ENCODE data around the gene GOLGA6C. TPM values are rescaled to one million over a fixed set of nuclear protein-coding genes. Genes with fewer than 3 reads are reported as not detected.
"Not testable (repeated sequence)": the region's sequence is repeated elsewhere in the genome, so short reads cannot be mapped to it uniquely, and the experiment has no call there.

GOLGA6C gene
- not detected for total RNA-seq

- DNase-seq: not testable (repeated sequence)
Observed at GRCh38 chr15:75258034-75258433, at the start of gene GOLGA6C. TSS of gene GOLGA6C (plus strand) at chr15:75258334. CDS start at chr15:75258599, 265 bp downstream.

- DNase-seq: no peak
Observed at GRCh38 chr15:75208501-75209288, 49.4 kb upstream of the GOLGA6C start.

GRCh38 chr15:75209289-75209676 lies 48.9 kb upstream of the GOLGA6C start:
- DNase-seq: no peak

- DNase-seq: no peak
Observed at GRCh38 chr15:75210811-75211230, 47.3 kb upstream of the GOLGA6C start.

- DNase-seq: no peak
Observed at GRCh38 chr15:75211436-75212199, 46.5 kb upstream of the GOLGA6C start.

- no peak for DNase-seq
Observed at GRCh38 chr15:75212200-75212858, 45.8 kb upstream of the GOLGA6C start.

- DNase-seq: no peak
Observed at GRCh38 chr15:75213212-75213767, 44.8 kb upstream of the GOLGA6C start.

- DNase-seq: no peak
Observed at GRCh38 chr15:75213768-75214221, 44.3 kb upstream of the GOLGA6C start.

- no peak for DNase-seq
Observed at GRCh38 chr15:75214293-75215096, 43.6 kb upstream of the GOLGA6C start.

- DNase-seq: no peak
Observed at GRCh38 chr15:75215107-75216004, 42.8 kb upstream of the GOLGA6C start.

- no peak for DNase-seq
Observed at GRCh38 chr15:75217012-75217411, 41.1 kb upstream of the GOLGA6C start.

GRCh38 chr15:75217574-75217973 lies 40.6 kb upstream of the GOLGA6C start:
- not testable (repeated sequence) for DNase-seq

GRCh38 chr15:75219507-75219929 lies 38.6 kb upstream of the GOLGA6C start:
- DNase-seq: not testable (repeated sequence)

GRCh38 chr15:75223688-75224087 lies 34.4 kb upstream of the GOLGA6C start:
- DNase-seq: no peak

GRCh38 chr15:75224281-75224680 lies 33.9 kb upstream of the GOLGA6C start:
- no peak for DNase-seq

GRCh38 chr15:75225102-75225836 lies 32.9 kb upstream of the GOLGA6C start:
- DNase-seq: not testable (repeated sequence)

- DNase-seq: no peak
Observed at GRCh38 chr15:75225951-75226732, 32.0 kb upstream of the GOLGA6C start.

- not testable (repeated sequence) for DNase-seq
Observed at GRCh38 chr15:75227112-75227511, 31.0 kb upstream of the GOLGA6C start.

All from occipital lobe (tissue), 2 donors.